IMR-90 (cell line): ENCODE results near the gene TENT5C. TPM values are rescaled to one million over a fixed set of nuclear protein-coding genes. Genes with fewer than 3 reads are reported as not detected.

ENCODE experiments used
- ATAC-seq: fragments of 200-7000 bp; cut with Tn5 transposase; 2 replicates; pipeline ENCODE4 v1.9.1; 2020; ENCODE audit warnings: low read depth, mild to moderate bottlenecking, moderate library complexity
- BruUV-seq: library from RNA; stranded (reverse); fragments of 400-500 nt; replicated peaks from 2 replicates; lab custom pipeline; 2021; lab: Mats Ljungman, UMichigan
- CTCF ChIA-PET: fragments of 300-600 bp; formaldehyde crosslinking; extraction: SDS; loops from one replicate; lab custom pipeline; 2021; ENCODE audit warnings: antibody characterized with exemption; lab: Yijun Ruan, JAX
- POLR2A ChIA-PET: fragments of 300-600 bp; sonication (Branson Sonifier 250); formaldehyde crosslinking; loops from one replicate; lab custom pipeline; 2022; ENCODE audit warnings: antibody characterized with exemption; ENCODE audit not compliant: unreplicated experiment; lab: Charles Lee
- DNase-seq: peaks from one replicate; pipeline ENCODE4 v3.0.0; 2013
- H2AFZ ChIP-seq: replicated peaks from 2 replicates; pipeline ENCODE3; 2013; ENCODE audit warnings: low read length, mild to moderate bottlenecking; ENCODE audit not compliant: poor library complexity
- H2AK5ac ChIP-seq: 2 replicates; pipeline ENCODE4 v1.6.1; 2013; ENCODE audit warnings: low read depth, low read length, inconsistent platforms
- H2AK9ac ChIP-seq: replicated peaks from 2 replicates; pipeline ENCODE3; 2013; ENCODE audit warnings: mild to moderate bottlenecking, low read depth, low read length, moderate library complexity; ENCODE audit not compliant: poor library complexity
- H2BK120ac ChIP-seq: 2 replicates; pipeline ENCODE4 v1.6.1; 2013; ENCODE audit warnings: low read depth, low read length, inconsistent platforms
- H2BK15ac ChIP-seq: 3 replicates; pipeline ENCODE4 v1.6.1; 2013; ENCODE audit warnings: low read depth, low read length, inconsistent platforms
- H2BK20ac ChIP-seq: 2 replicates; pipeline ENCODE4 v1.6.1; 2013; ENCODE audit warnings: low read depth, mild to moderate bottlenecking, inconsistent platforms, low read length, moderate library complexity
- H2BK5ac ChIP-seq: 2 replicates; pipeline ENCODE4 v1.6.1; 2013; ENCODE audit warnings: mild to moderate bottlenecking, low read depth, low read length, inconsistent platforms; ENCODE audit not compliant: poor library complexity, severe bottlenecking
- H3K14ac ChIP-seq: replicated peaks from 2 replicates; pipeline ENCODE4 v1.6.1; 2013; ENCODE audit warnings: low read depth, low read length, inconsistent platforms
- H3K18ac ChIP-seq: 2 replicates; pipeline ENCODE4 v1.6.1; 2013; ENCODE audit warnings: low read depth, low read length, control low read depth
- H3K23ac ChIP-seq: 2 replicates; pipeline ENCODE4 v1.6.1; 2013; ENCODE audit warnings: low read depth, low read length, inconsistent platforms
- H3K27ac ChIP-seq: 2 replicates; pipeline ENCODE4 v1.5.1; 2013; ENCODE audit warnings: mild to moderate bottlenecking, control low read depth, low read length; ENCODE audit not compliant: insufficient read depth
- H3K27me3 ChIP-seq: 2 replicates; pipeline ENCODE4 v1.6.1; 2013; ENCODE audit warnings: low read length; ENCODE audit not compliant: control insufficient read depth, insufficient read depth
- H3K36me3 ChIP-seq: 2 replicates; pipeline ENCODE4 v1.6.1; 2013; ENCODE audit warnings: low read length, mixed read lengths; ENCODE audit not compliant: control insufficient read depth, insufficient read depth
- H3K4ac ChIP-seq: 2 replicates; pipeline ENCODE4 v1.6.1; 2013; ENCODE audit warnings: low read depth, low read length, inconsistent platforms
- H3K4me1 ChIP-seq: 2 replicates; pipeline ENCODE4 v1.6.1; 2013; ENCODE audit warnings: low read length, mixed read lengths; ENCODE audit not compliant: control insufficient read depth, insufficient read depth
- H3K4me2 ChIP-seq: 2 replicates; pipeline ENCODE4 v1.6.1; 2013; ENCODE audit warnings: low read depth, mild to moderate bottlenecking, control low read depth, low read length, moderate library complexity
- H3K4me3 ChIP-seq: 2 replicates; pipeline ENCODE4 v1.5.1; 2013; ENCODE audit warnings: low read depth, mild to moderate bottlenecking, control low read depth, low read length, moderate library complexity; ENCODE audit not compliant: insufficient read depth
- H3K56ac ChIP-seq: 2 replicates; pipeline ENCODE4 v1.6.1; 2013; ENCODE audit warnings: low read length, inconsistent platforms; ENCODE audit not compliant: insufficient read depth; ENCODE audit errors: extremely low read depth
- H3K79me1 ChIP-seq, 2 experiments: 2 replicates each; pipeline ENCODE4 v1.6.1; 2013; ENCODE audit warnings: low read length in 2 of 2, inconsistent platforms in 1 of 2, low read depth in 1 of 2
- H3K9ac ChIP-seq: 2 replicates; pipeline ENCODE4 v1.6.1; 2013; ENCODE audit warnings: low read depth, low read length, control low read depth
- H3K9me1 ChIP-seq: 2 replicates; pipeline ENCODE4 v1.6.1; 2013; ENCODE audit warnings: low read length, inconsistent platforms; ENCODE audit not compliant: insufficient read depth
- H3K9me3 ChIP-seq: 2 replicates; pipeline ENCODE4 v1.6.1; 2013; ENCODE audit warnings: low read length; ENCODE audit not compliant: control insufficient read depth, insufficient read depth
- H4K20me1 ChIP-seq: 2 replicates; pipeline ENCODE4 v1.6.1; 2013; ENCODE audit warnings: low read length, inconsistent platforms; ENCODE audit not compliant: insufficient read depth
- H4K5ac ChIP-seq: 2 replicates; pipeline ENCODE4 v1.6.1; 2013; ENCODE audit warnings: mild to moderate bottlenecking, low read depth, low read length, control low read depth
- H4K8ac ChIP-seq, 2 experiments: 2 replicates each; pipeline ENCODE4 v1.6.1; 2013; ENCODE audit warnings: low read depth in 2 of 2, low read length in 2 of 2, control low read depth in 1 of 2, inconsistent platforms in 1 of 2
- H4K91ac ChIP-seq: 2 replicates; pipeline ENCODE4 v1.6.1; 2013; ENCODE audit warnings: low read depth, low read length, inconsistent platforms; ENCODE audit not compliant: insufficient read depth
- BHLHE40 ChIP-seq: fragments of 150-350 bp; IDR thresholded peaks from 2 replicates; pipeline ENCODE4 v1.6.1; 2016; ENCODE audit warnings: mild to moderate bottlenecking, low read depth, low read length
- CTCF ChIP-seq: conservative IDR thresholded peaks from 2 replicates; pipeline ENCODE4 v1.5.1; 2012; ENCODE audit warnings: mild to moderate bottlenecking, low read depth, low read length, improper control_type of control experiment
- ELK1 ChIP-seq: fragments of 150-350 bp; IDR thresholded peaks from 2 replicates; pipeline ENCODE4 v1.6.1; 2016; ENCODE audit warnings: low read depth, mild to moderate bottlenecking, low read length, moderate library complexity, borderline replicate concordance
- MAFK ChIP-seq: IDR thresholded peaks from 2 replicates; pipeline ENCODE4 v1.6.1; 2012; ENCODE audit warnings: low read depth, low read length, improper control_type of control experiment
- POLR2A ChIP-seq: IDR thresholded peaks from 2 replicates; pipeline ENCODE4 v1.6.1; 2012; ENCODE audit warnings: mild to moderate bottlenecking, low read depth, low read length
- RAD21 ChIP-seq: IDR thresholded peaks from 2 replicates; pipeline ENCODE4 v1.6.1; 2012; ENCODE audit warnings: low read length, improper control_type of control experiment
- RFX5 ChIP-seq: IDR thresholded peaks from 2 replicates; pipeline ENCODE4 v1.8.0; 2012; ENCODE audit warnings: low read depth, mild to moderate bottlenecking, low read length, moderate library complexity
- WGBS, 2 experiments: methylation state at CpG; one replicate each; pipeline versions ENCODE4 v1.1.5 to v1.1.7; 2013; ENCODE audit warnings: missing lambda C conversion rate in 2 of 2; ENCODE audit not compliant: insufficient read length in 1 of 2; ENCODE audit errors: extremely low coverage in 2 of 2; 5-methylcytosine and 5-hydroxymethylcytosine counted together
- dilution Hi-C: fragments of 300-500 bp; cut with HindIII; formaldehyde crosslinking; loops from one replicate; pipeline ENCODE4 v1.14.3; 2018; ENCODE audit warnings: low sequenced_read_pairs; ENCODE audit not compliant: unreplicated experiment
- in situ Hi-C: fragments of 300-500 bp; cut with MboI; formaldehyde crosslinking; loops from 3 replicates; pipeline ENCODE4 v1.14.3; 2019; ENCODE audit warnings: low sequenced_read_pairs, inconsistent platforms, mixed read lengths
- intact Hi-C: fragments of 100-400 bp; cut with micrococcal nuclease; formaldehyde crosslinking; loops from 2 replicates; pipeline ENCODE4 v1.10.0; 2022
- polyA plus RNA-seq, 3 experiments: library from polyadenylated mRNA; depleted of rRNA; stranded (reverse); fragments of >200 nt; gene quantifications; 2 replicates each; pipeline ENCODE4 v1.2.3, GENCODE V29; 2012; ENCODE audit warnings: low replicate concordance in 1 of 3
- total RNA-seq: library from RNA; depleted of rRNA; stranded (reverse); fragments of >200 nt; gene quantifications from 2 replicates; pipeline ENCODE4 v1.2.3, GENCODE V29; 2012

Gene TENT5C
- total and polyA plus RNA-seq, 2 of the 4 experiments (the other 2 are of a cell fraction): 1.5 to 4.1 TPM

- H3K56ac ChIP-seq: no peak overlapping the region
- CTCF ChIA-PET: no interaction called here
- no peak overlapping the region for H2BK120ac ChIP-seq
- no peak overlapping the region for H2AK9ac ChIP-seq
- H2BK15ac ChIP-seq: no peak overlapping the region
- ATAC-seq (no peak), DNase-seq (no peak)
- H4K20me1 ChIP-seq: no peaks in the 10 kb centered on the region
- no peak overlapping the region for H3K23ac ChIP-seq
- no peak overlapping the region for H2AK5ac ChIP-seq
- no peaks in the 10 kb centered on the region for H3K9me3 ChIP-seq
- no peak overlapping the region for H4K5ac ChIP-seq
- H3K36me3 ChIP-seq: no peaks in the 10 kb centered on the region
- no peak for TF ChIP-seq POLR2A
- no peak for TF ChIP-seq RFX5
- TF ChIP-seq RAD21: no peak
- no peak for TF ChIP-seq CTCF
- TF ChIP-seq ELK1: no peak
- TF ChIP-seq MAFK: no peak
- TF ChIP-seq BHLHE40: no peak
- no peak overlapping the region for H4K91ac ChIP-seq
- 92% methylated on average over 2 of the region's 8 CpGs; no CpG with 5 or more reads in 1 of the 2 experiments for WGBS, 2 experiments
- H2AFZ ChIP-seq: no peak overlapping the region
- H4K8ac ChIP-seq: no peak overlapping the region
- no peak overlapping the region for H2BK20ac ChIP-seq
- H3K9me1 ChIP-seq: no peaks in the 10 kb centered on the region
- H3K79me1 ChIP-seq: no peaks in the 10 kb centered on the region
- dilution Hi-C loops: no loop called here
- no peaks in the 10 kb centered on the region; the same call in 1 of the 2 replicates for H3K4me1 ChIP-seq
- H2BK5ac ChIP-seq: no peak overlapping the region
- H3K4me3 ChIP-seq: no peak overlapping the region
- BruUV-seq: no TSS peak
- H3K27ac ChIP-seq: no peak overlapping the region
- in situ Hi-C loops: no loop called here
- POLR2A ChIA-PET: no interaction called here
- H3K4me2 ChIP-seq: no peak overlapping the region
- no peak overlapping the region for H3K14ac ChIP-seq
- no peak overlapping the region for H3K9ac ChIP-seq
- H3K27me3 ChIP-seq: peaks cover 19% of the 10 kb centered on the region
- H3K4ac ChIP-seq: no peak overlapping the region
- intact Hi-C loops: no loop called here
- H3K18ac ChIP-seq: no peak overlapping the region
Observed at GRCh38 chr1:117565745-117566455, 39.9 kb upstream of the TENT5C start.
